ENCODE data around the gene PRSS12.
"Not testable (repeated sequence)": the region's sequence is repeated elsewhere in the genome, so short reads cannot be mapped to it uniquely, and the experiment has no call there.

The PRSS12 gene

GRCh38 chr4:118318931-118319330 is 33.9 kb downstream of the PRSS12 start:
- DNase-seq (ENCODE audit: low read depth): no peak

GRCh38 chr4:118317691-118318090 is 35.1 kb downstream of the PRSS12 start:
- DNase-seq (ENCODE audit: low read depth): no peak

- DNase-seq (ENCODE audit: low read depth): no peak
Measured at GRCh38 chr4:118314221-118314620, 38.6 kb downstream of the PRSS12 start.

- no peak for DNase-seq (ENCODE audit: low read depth)
Measured at GRCh38 chr4:118313098-118313497, 39.7 kb downstream of the PRSS12 start.

- no peak for DNase-seq (ENCODE audit: low read depth)
Measured at GRCh38 chr4:118308306-118309030, 44.3 kb downstream of the PRSS12 start.

GRCh38 chr4:118307643-118308042 is 45.2 kb downstream of the PRSS12 start:
- no peak for DNase-seq (ENCODE audit: low read depth)

- not testable (repeated sequence) for DNase-seq (ENCODE audit: low read depth)
Measured at GRCh38 chr4:118299619-118300018, 53.2 kb downstream of the PRSS12 start.

- no peak for DNase-seq (ENCODE audit: low read depth)
Measured at GRCh38 chr4:118296729-118297128, 56.1 kb downstream of the PRSS12 start.

GRCh38 chr4:118290951-118291350 is 61.9 kb downstream of the PRSS12 start:
- DNase-seq (ENCODE audit: low read depth): no peak

- DNase-seq (ENCODE audit: low read depth): peak; percentile 94
Measured at GRCh38 chr4:118289794-118290193, 63.0 kb downstream of the PRSS12 start.

GRCh38 chr4:118287711-118288451 is 64.9 kb downstream of the PRSS12 start:
- no peak for DNase-seq (ENCODE audit: low read depth)

GRCh38 chr4:118286685-118287084 is 66.1 kb downstream of the PRSS12 start:
- DNase-seq (ENCODE audit: low read depth): no peak

GRCh38 chr4:118285931-118286330 is 66.9 kb downstream of the PRSS12 start:
- DNase-seq (ENCODE audit: low read depth): no peak

- no peak for DNase-seq (ENCODE audit: low read depth)
Measured at GRCh38 chr4:118284169-118284568, 68.6 kb downstream of the PRSS12 start.

GRCh38 chr4:118282692-118283091 is 70.1 kb downstream of the PRSS12 start:
- DNase-seq (ENCODE audit: low read depth): no peak

GRCh38 chr4:118281611-118282442 is 71.0 kb downstream of the PRSS12 start:
- DNase-seq (ENCODE audit: low read depth): no peak

GRCh38 chr4:118280501-118281218 is 72.1 kb downstream of the PRSS12 start:
- DNase-seq (ENCODE audit: low read depth): no peak

GRCh38 chr4:118279920-118280432 is 72.8 kb downstream of the PRSS12 start:
- no peak for DNase-seq (ENCODE audit: low read depth)

GRCh38 chr4:118279328-118279727 is 73.5 kb downstream of the PRSS12 start:
- no peak for DNase-seq (ENCODE audit: low read depth)

GRCh38 chr4:118278473-118279274 is 74.1 kb downstream of the PRSS12 start:
- DNase-seq (ENCODE audit: low read depth): peak; percentile 50

- DNase-seq (ENCODE audit: low read depth): no peak
Measured at GRCh38 chr4:118277243-118277642, 75.6 kb downstream of the PRSS12 start.

All from GM04503 (cell line).